ENCODE results near the gene ARL1.
"Not testable (repeated sequence)": the region's sequence is repeated elsewhere in the genome, so short reads cannot be mapped to it uniquely, and the experiment has no call there.

GRCh38 chr12:101391181-101391580 lies 16.4 kb downstream of the ARL1 start:
- TF ChIP-seq, protein P1, sequence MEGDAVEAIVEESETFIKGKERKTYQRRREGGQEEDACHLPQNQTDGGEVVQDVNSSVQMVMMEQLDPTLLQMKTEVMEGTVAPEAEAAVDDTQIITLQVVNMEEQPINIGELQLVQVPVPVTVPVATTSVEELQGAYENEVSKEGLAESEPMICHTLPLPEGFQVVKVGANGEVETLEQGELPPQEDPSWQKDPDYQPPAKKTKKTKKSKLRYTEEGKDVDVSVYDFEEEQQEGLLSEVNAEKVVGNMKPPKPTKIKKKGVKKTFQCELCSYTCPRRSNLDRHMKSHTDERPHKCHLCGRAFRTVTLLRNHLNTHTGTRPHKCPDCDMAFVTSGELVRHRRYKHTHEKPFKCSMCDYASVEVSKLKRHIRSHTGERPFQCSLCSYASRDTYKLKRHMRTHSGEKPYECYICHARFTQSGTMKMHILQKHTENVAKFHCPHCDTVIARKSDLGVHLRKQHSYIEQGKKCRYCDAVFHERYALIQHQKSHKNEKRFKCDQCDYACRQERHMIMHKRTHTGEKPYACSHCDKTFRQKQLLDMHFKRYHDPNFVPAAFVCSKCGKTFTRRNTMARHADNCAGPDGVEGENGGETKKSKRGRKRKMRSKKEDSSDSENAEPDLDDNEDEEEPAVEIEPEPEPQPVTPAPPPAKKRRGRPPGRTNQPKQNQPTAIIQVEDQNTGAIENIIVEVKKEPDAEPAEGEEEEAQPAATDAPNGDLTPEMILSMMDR (IDR thresholded peaks at IDR 0.05): not testable (repeated sequence)
- TF ChIP-seq POLR2AphosphoS5, POLR2A, EP300 (IDR thresholded peaks at IDR 0.05): not testable (repeated sequence)
